Esophagus squamous epithelium (tissue), 4 donors: ENCODE data around the gene RDH13.

ENCODE experiments used
- CTCF ChIP-seq, 6 experiments: fragments of 450-650 bp in 4 of 6; fragments of 200-600 bp in 2 of 6; sonication (generic) in 2 of 6; IDR thresholded peaks; one replicate each; pipeline ENCODE4 v1.5.1; 2016 to 2019; ENCODE audit warnings: antibody characterized with exemption in 6 of 6, mild to moderate bottlenecking in 4 of 6, moderate library complexity in 4 of 6
- POLR2A ChIP-seq, 4 donors: fragments of 450-650 bp; IDR thresholded peaks; one replicate each; pipeline ENCODE4 v1.6.1; 2017; ENCODE audit warnings: antibody characterized with exemption in 4 of 4, mild to moderate bottlenecking in 4 of 4, moderate library complexity in 3 of 4

GRCh38 chr19:55098716-55099556 lies 36.0 kb upstream of the RDH13 start:
- TF ChIP-seq CTCF (IDR thresholded peaks at IDR 0.05) (no peak), POLR2A (IDR thresholded peaks at IDR 0.05) (no peak)
